ENCODE results near the gene RNF187.

- TF ChIP-seq CTCF (IDR thresholded peaks at IDR 0.05 in 2 of 3, conservative IDR thresholded peaks at IDR 0.05 in 1 of 3; ENCODE audit: borderline replicate concordance in 1 of 3, insufficient read depth in 1 of 3, low read depth in 2 of 3, low read length in 2 of 3) (no peak), EZH2 (IDR thresholded peaks at IDR 0.05) (no peak), SP1 (IDR thresholded peaks at IDR 0.05; ENCODE audit: low read depth) (no peak), REST (IDR thresholded peaks at IDR 0.05; ENCODE audit: low read depth) (no peak), POLR2A (IDR thresholded peaks at IDR 0.05; ENCODE audit: borderline replicate concordance, extremely low read depth, insufficient read depth, insufficient read length) (no peak), EZH2phosphoT487 (IDR thresholded peaks at IDR 0.05; ENCODE audit: borderline replicate concordance) (no peak), ZNF274 (IDR thresholded peaks at IDR 0.05; ENCODE audit: low read depth, low read length) (no peak), RAD21 (IDR thresholded peaks at IDR 0.05; ENCODE audit: low read depth) (no peak), POLR2AphosphoS5 (IDR thresholded peaks at IDR 0.05; ENCODE audit: low read depth, low read length) (no peak), SIN3A (IDR thresholded peaks at IDR 0.05; ENCODE audit: low read depth) (no peak)
These were observed 41.4 kb downstream of the RNF187 start for GRCh38 chr1:228528612-228529011.

Measured in HCT116 (cell line).